Fibroblast of lung (primary cell): Measurements from ENCODE around the gene SRGAP1. TPM values are rescaled to one million over a fixed set of nuclear protein-coding genes. Genes with fewer than 3 reads are reported as not detected.

ENCODE experiments used
- DNase-seq, 2 donors: peaks; one replicate each; pipeline versions ENCODE4 v3.0.0 to v3.0.0-alpha.2; 2010; ENCODE audit warnings: low read depth in 2 of 2
- H2AFZ ChIP-seq: 2 replicates; pipeline ENCODE4 v1.5.1; 2012; ENCODE audit warnings: low read length, control low read depth, inconsistent platforms
- H3K27ac ChIP-seq: 2 replicates; pipeline ENCODE4 v1.5.1; 2011; ENCODE audit warnings: low read length, control low read depth; ENCODE audit not compliant: insufficient read depth
- H3K27me3 ChIP-seq: 2 replicates; pipeline ENCODE4 v1.5.1; 2011; ENCODE audit warnings: mild to moderate bottlenecking, low read length; ENCODE audit not compliant: control insufficient read depth, insufficient read depth
- H3K36me3 ChIP-seq: 2 replicates; pipeline ENCODE4 v1.5.1; 2011; ENCODE audit warnings: low read length; ENCODE audit not compliant: control insufficient read depth, insufficient read depth
- H3K4me1 ChIP-seq: 2 replicates; pipeline ENCODE4 v1.5.1; 2011; ENCODE audit warnings: low read length; ENCODE audit not compliant: control insufficient read depth, insufficient read depth; ENCODE audit errors: extremely low read depth
- H3K4me2 ChIP-seq: 2 replicates; pipeline ENCODE4 v1.5.1; 2011; ENCODE audit warnings: low read length, control low read depth; ENCODE audit not compliant: insufficient read depth; ENCODE audit errors: extremely low read depth
- H3K4me3 ChIP-seq, 4 experiments: fragments of 200-600 bp in 1 of 4; sonication (generic) in 1 of 4; replicated peaks in 1 of 4; 2 replicates each; pipeline ENCODE4 v1.5.1; 2011 to 2016; ENCODE audit warnings: low read length in 4 of 4, low read depth in 3 of 4, mild to moderate bottlenecking in 3 of 4, control low read depth in 2 of 4, inconsistent platforms in 1 of 4, mixed read lengths in 1 of 4; ENCODE audit not compliant: insufficient read depth in 1 of 4; ENCODE audit errors: control extremely low read depth in 1 of 4
- H3K79me2 ChIP-seq: 2 replicates; pipeline ENCODE4 v1.5.1; 2012; ENCODE audit warnings: mild to moderate bottlenecking, low read length, inconsistent platforms; ENCODE audit not compliant: control insufficient read depth, insufficient read depth
- H3K9ac ChIP-seq: 2 replicates; pipeline ENCODE4 v1.5.1; 2011; ENCODE audit warnings: mild to moderate bottlenecking, low read length, control low read depth; ENCODE audit not compliant: insufficient read depth
- H3K9me3 ChIP-seq: 2 replicates; pipeline ENCODE4 v1.5.1; 2012; ENCODE audit warnings: low read depth, low read length; ENCODE audit not compliant: control insufficient read depth, insufficient read depth
- H4K20me1 ChIP-seq: 2 replicates; pipeline ENCODE4 v1.5.1; 2011; ENCODE audit warnings: low read length; ENCODE audit not compliant: control insufficient read depth, insufficient read depth; ENCODE audit errors: extremely low read depth
- CTCF ChIP-seq, 2 donors: IDR thresholded peaks in 1 of 2; conservative IDR thresholded peaks in 1 of 2; 1 replicate in 1 of 2; 2 replicates in 1 of 2; pipeline ENCODE4 v1.5.1; 2011 to 2012; ENCODE audit warnings: low read length in 2 of 2, control low read depth in 1 of 2, inconsistent platforms in 1 of 2, low read depth in 1 of 2, mild to moderate bottlenecking in 1 of 2
- EZH2 ChIP-seq: IDR thresholded peaks from 2 replicates; pipeline ENCODE4 v1.5.1; 2012; ENCODE audit warnings: low read length, control low read depth, mild to moderate bottlenecking; ENCODE audit errors: missing control alignments
- polyA plus RNA-seq, 2 donors: library from polyadenylated mRNA; depleted of rRNA in 1 of 2; stranded (reverse) in 1 of 2; unstranded in 1 of 2; fragments of >200 nt; gene quantifications; 2 replicates each; pipeline ENCODE4 v1.2.1, GENCODE V29; 2011 to 2012; ENCODE audit warnings: missing spikeins in 1 of 2
- total RNA-seq: library from RNA; depleted of rRNA; stranded (reverse); fragments of >200 nt; gene quantifications from 2 replicates; pipeline ENCODE4 v1.2.1, GENCODE V29; 2014

SRGAP1 gene
- total and polyA plus RNA-seq, 2 donors (not counting 1 experiment from before 2014, with no cell fraction given), result 18.9 to 30.2 TPM

- H3K36me3 ChIP-seq, result peaks cover 1% of the 10 kb centered on the region
- peaks cover 18% of the 10 kb centered on the region for H3K79me2 ChIP-seq
- no peak overlapping the region for H2AFZ ChIP-seq
- no peak overlapping the region for H3K4me3 ChIP-seq
- no peak overlapping the region for H3K9ac ChIP-seq
- DNase-seq, result peak; percentile 46 to 53
- no peaks in the 10 kb centered on the region for H3K27me3 ChIP-seq
- H3K4me2 ChIP-seq, result no peak overlapping the region
- no peak for TF ChIP-seq EZH2
- H3K9me3 ChIP-seq, result no peaks in the 10 kb centered on the region
- H3K4me1 ChIP-seq, result peaks cover 8% of the 10 kb centered on the region
- no peak overlapping the region for H3K27ac ChIP-seq
- no peaks in the 10 kb centered on the region for H4K20me1 ChIP-seq
Measured at GRCh38 chr12:63994704-63995103, 150.2 kb downstream of the SRGAP1 start.

- no peaks in the 10 kb centered on the region for H3K36me3 ChIP-seq
- H3K4me2 ChIP-seq, result no peak overlapping the region
- TF ChIP-seq EZH2 (no peak), CTCF (conservative IDR thresholded peaks at IDR 0.05 in 1 of 2, IDR thresholded peaks at IDR 0.05 in 1 of 2; ENCODE audit: low read depth in 1 of 2, low read length in 2 of 2) (no peak)
- peaks cover 8% of the 10 kb centered on the region for H3K4me1 ChIP-seq
- no peaks in the 10 kb centered on the region for H4K20me1 ChIP-seq
- H3K9ac ChIP-seq, result no peak overlapping the region
- no peak overlapping the region for H2AFZ ChIP-seq
- H3K4me3 ChIP-seq, result no peak overlapping the region
- H3K9me3 ChIP-seq, result no peaks in the 10 kb centered on the region
- H3K27ac ChIP-seq, result no peak overlapping the region
- no peaks in the 10 kb centered on the region for H3K27me3 ChIP-seq
- peaks cover 16% of the 10 kb centered on the region for H3K79me2 ChIP-seq
- peak in 1 of 2 donors; percentile 20 for DNase-seq
Measured at GRCh38 chr12:63995512-63995911, 151.0 kb downstream of the SRGAP1 start.

GRCh38 chr12:63996556-63996955 lies 152.1 kb downstream of the SRGAP1 start:
- peaks cover 13% of the 10 kb centered on the region for H3K79me2 ChIP-seq
- no peak overlapping the region for H3K4me2 ChIP-seq
- no peak overlapping the region for H3K27ac ChIP-seq
- H3K9me3 ChIP-seq, result no peaks in the 10 kb centered on the region
- H3K27me3 ChIP-seq, result no peaks in the 10 kb centered on the region
- H3K9ac ChIP-seq, result no peak overlapping the region
- no peaks in the 10 kb centered on the region for H3K36me3 ChIP-seq
- H2AFZ ChIP-seq, result no peak overlapping the region
- TF ChIP-seq EZH2, result no peak
- TF ChIP-seq CTCF (conservative IDR thresholded peaks at IDR 0.05 in 1 of 2, IDR thresholded peaks at IDR 0.05 in 1 of 2; ENCODE audit: low read depth in 1 of 2, low read length in 2 of 2), result no peak
- H4K20me1 ChIP-seq, result no peaks in the 10 kb centered on the region
- H3K4me3 ChIP-seq, result no peak overlapping the region
- DNase-seq, result no peak
- H3K4me1 ChIP-seq, result peaks cover 5% of the 10 kb centered on the region
